ENCODE data around the gene POFUT2.

The POFUT2 gene

GRCh38 chr21:45260191-45260825 is 27.4 kb downstream of the POFUT2 start:
- DNase-seq = no peak

- DNase-seq = no peak
Observed at GRCh38 chr21:45259206-45259840, 28.4 kb downstream of the POFUT2 start.

- no peak for DNase-seq
Observed at GRCh38 chr21:45258466-45258865, 29.2 kb downstream of the POFUT2 start.

GRCh38 chr21:45257673-45258341 is 29.9 kb downstream of the POFUT2 start:
- DNase-seq = no peak

- DNase-seq = no peak
Observed at GRCh38 chr21:45256912-45257672, 30.6 kb downstream of the POFUT2 start.

GRCh38 chr21:45256021-45256911 is 31.4 kb downstream of the POFUT2 start:
- no peak for DNase-seq

DNA sequence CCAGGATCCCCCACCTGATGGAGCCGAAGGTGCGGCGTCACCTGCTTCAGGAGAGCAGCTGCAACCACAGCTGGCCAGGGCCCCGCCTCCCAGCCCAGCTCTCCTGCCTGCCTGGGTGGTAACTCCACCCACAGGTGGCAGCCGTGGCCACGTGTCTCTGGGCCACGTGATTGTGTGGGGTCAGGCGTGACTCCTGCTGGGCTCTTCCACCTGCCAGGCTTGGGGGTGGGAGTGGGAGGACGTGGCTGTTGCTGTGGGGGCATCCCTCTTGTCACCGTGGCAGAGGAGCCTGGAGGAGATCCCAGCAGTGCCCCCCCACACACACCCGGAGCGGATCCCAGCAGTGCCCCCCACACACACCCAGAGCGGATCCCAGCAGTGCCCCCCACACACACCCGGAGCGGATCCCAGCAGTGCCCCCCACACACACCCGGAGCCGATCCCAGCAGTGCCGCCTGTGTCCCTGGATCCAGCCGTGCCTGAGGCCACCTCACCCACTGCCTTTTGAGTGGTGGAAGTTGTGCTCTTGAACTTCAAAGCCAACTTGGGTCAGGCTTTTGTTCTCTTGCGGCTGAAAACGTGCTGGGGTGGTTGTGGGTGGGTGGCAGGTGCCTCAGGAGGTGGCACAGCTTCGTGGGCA is 32.2 kb downstream of the POFUT2 start:
- no peak for DNase-seq

GRCh38 chr21:45254460-45254930 is 33.2 kb downstream of the POFUT2 start:
- no peak for DNase-seq

GRCh38 chr21:45253633-45254459 is 33.8 kb downstream of the POFUT2 start:
- no peak for DNase-seq

DNA sequence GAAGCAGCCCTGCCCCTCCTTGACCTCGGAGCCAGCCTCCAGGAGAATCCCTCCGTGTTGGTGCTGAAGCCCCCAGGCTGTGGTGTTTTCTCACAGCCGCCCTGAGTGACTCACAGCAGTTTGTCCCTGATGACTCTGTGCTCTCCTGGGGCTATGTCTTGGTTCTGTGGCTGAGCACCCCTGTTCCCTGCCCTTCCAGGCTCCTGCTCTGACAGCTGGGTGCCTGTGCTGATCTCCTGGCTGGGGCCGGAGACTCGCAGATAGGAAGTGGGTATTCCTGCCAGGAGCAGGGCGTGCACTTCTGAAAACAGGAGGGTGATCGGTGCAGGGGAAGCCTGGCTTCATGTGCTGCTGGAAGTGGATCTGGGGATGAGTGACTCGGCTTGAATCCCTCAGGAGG is 34.5 kb downstream of the POFUT2 start:
- DNase-seq = no peak

DNA sequence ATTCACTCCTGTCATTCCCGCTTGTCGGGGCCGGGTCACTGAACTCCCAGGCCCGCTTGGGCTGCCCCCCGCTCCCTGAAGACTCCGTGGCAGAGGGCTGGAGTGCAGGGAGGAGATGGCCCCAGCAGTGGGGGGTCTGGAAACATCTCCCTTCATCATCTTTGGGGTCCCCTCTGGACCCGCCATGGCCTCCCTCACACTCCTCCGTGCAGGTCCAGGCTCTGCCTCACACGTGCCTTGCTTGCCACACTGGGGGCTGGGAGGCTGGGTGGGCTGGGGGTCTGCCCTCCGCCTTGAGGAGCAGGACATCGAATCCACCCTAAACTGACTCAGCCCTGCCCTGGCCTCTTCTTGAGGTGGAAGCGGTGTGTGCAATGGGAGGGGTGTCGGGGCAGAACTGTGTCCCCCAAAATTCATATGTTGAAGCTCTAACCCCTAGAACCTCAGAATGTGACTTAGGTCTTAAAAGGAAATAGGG is 35.2 kb downstream of the POFUT2 start:
- no peak for DNase-seq

DNA sequence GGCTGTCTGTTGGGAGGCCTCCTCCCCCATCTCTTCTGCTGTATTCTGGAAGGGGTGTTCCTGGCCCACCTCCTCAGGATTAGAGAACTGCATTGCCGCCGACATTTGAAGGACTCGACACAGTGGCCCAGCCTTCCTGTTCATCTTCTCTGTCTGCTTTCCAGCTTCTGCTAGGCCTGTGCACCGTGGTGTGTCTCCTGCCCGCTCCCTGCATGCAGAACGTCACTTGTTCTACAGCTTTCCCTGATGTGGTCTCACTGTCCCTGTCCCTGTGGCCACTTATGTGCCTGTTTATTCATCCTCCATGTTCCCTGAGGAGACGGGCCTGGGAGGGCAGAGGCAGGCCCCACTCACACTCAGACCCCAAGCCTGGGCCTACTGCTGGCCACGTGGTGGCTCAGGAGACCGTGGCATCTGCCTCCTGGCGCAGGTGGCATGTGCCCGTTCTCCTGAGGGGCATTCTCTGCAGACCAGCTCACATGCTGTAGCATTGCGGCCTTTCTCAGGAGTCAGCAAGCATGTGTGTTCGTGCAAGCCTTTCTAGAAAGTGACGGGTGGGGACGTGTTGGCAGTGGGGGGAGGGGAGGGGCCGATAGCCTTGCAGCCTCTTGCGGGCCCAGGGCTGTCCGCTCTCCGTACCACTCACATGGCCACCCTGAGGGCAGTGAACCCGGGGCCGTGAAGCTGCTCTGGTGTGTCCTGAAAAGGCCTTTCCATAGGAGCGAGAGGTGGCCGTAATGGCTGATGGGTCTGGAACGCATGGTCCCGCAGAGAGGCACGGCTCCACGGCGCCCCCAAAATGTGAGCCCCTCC is 35.9 kb downstream of the POFUT2 start:
- DNase-seq = no peak

DNA sequence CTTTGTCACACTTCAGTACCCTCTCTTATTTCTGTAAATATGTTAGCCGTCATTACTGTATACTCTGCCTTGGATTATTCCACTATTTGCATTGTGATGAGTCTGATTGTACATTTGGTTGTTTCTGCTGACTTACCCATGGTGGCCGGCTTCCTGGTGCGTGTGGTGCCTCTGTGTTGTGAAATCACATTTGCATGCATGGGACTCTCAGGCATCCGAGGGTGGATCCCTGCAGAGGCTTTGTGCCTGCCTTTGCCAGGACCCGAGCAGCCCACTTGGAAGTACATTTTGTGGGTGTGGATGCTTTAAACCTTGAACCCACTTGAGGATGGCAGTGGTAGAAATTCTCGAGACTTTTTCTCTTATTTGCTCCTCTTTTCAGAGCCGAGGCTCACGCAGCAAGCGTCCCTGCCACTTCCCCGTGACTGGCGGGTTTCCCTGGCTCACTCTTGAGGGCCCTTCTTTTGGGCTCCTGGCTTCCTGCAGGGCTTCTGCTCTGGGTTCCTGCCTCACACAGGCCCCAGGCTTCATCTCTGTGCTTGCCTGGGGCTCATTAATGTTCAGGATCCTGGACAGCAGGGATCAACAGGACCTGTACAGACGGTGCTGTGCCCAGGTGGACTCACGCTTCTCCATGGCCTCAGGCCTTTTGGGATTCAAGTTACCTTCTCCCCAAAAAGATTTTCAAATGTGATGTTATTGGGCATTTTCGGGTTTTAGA is 36.6 kb downstream of the POFUT2 start:
- no peak for DNase-seq

GRCh38 chr21:45250272-45250671 is 37.4 kb downstream of the POFUT2 start:
- DNase-seq = no peak

GRCh38 chr21:45249626-45250025 is 38.1 kb downstream of the POFUT2 start:
- no peak for DNase-seq

- DNase-seq = no peak
Observed at GRCh38 chr21:45248893-45249381, 38.8 kb downstream of the POFUT2 start.

DNA sequence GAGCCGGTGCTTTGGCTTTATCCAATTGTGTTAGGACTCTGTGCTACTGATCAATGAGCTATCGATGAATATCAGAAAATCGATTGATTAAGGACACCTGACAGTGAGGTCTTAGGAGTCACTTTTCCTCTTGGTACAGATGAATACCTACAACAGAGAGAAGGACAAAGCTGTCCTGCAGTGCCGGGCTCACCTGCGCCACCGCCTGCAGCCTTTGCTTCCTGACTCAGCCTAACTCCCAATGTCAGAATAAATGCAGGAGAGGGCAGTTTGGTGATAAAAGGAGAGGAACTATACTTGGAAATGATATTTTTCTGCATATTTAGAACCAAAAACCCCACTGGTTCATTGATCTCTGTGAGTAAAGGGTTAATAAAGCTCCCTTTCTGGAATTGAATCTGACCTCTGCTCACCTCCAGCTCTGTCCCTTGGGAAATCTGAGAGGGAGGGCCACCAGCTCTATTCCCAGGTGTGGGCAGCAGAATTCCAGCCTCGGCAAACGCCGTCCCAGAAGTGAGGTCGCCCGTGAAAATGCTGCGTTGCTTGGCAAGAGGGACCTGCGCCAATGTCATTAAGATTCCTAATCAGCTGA is 39.3 kb downstream of the POFUT2 start:
- DNase-seq = no peak

All from activated CD8-positive, alpha-beta memory T cell treated with anti-CD3 and anti-CD28 coated beads, Interleukin-2, amount 50 U/mL, for 4 hours (primary cell).